ENCODE data around the gene DENND1A. TPM values are rescaled to one million over a fixed set of nuclear protein-coding genes. Genes with fewer than 3 reads are reported as not detected.

Gene DENND1A
- total RNA-seq, 1 donor from 2014 or later = 48.1 TPM

- no peaks in the 10 kb centered on the region for H3K36me3 ChIP-seq
- Mint-ChIP-seq H3K9me3 (no peaks in the 10 kb centered on the region), H3K4me3 (no peak overlapping the region), H3K27me3 (ENCODE audit: insufficient read depth, low read depth) (peaks cover 16% of the 10 kb centered on the region), H3K27ac (no peak overlapping the region), H3K36me3 (no peaks in the 10 kb centered on the region), H3K4me1 (peaks cover 29% of the 10 kb centered on the region)
- TF ChIP-seq CTCF (IDR thresholded peaks at IDR 0.05) = no peak
- no peak for TF ChIP-seq EZH2 (IDR thresholded peaks at IDR 0.05)
- TF ChIP-seq EZH2phosphoT487 (IDR thresholded peaks at IDR 0.05) = no peak
- peaks cover 20% of the 10 kb centered on the region for H4K20me1 ChIP-seq (ENCODE audit: low read depth)
- no peaks in the 10 kb centered on the region for H3K79me2 ChIP-seq (ENCODE audit: low read depth)
- H3K4me1 ChIP-seq = peaks cover 17% of the 10 kb centered on the region
- H3K9ac ChIP-seq = no peak overlapping the region
- DNase-seq (ENCODE audit: low spot score) = peak; percentile 76
- no peak overlapping the region for H2AFZ ChIP-seq (replicated peaks)
- H3K4me3 ChIP-seq = no peak overlapping the region
- H3K4me2 ChIP-seq = peak overlapping the region; percentile 30
- H3K9me3 ChIP-seq (ENCODE audit: low read depth) = no peaks in the 10 kb centered on the region
- H3F3A ChIP-seq (ENCODE audit: low read depth) = peaks cover 18% of the 10 kb centered on the region
- H3K27me3 ChIP-seq = no peaks in the 10 kb centered on the region
- H3K27ac ChIP-seq = peak overlapping the region; percentile 38
These were observed 387.3 kb downstream of the DENND1A start for GRCh38 chr9:123542435-123543225.

- DNase-seq (ENCODE audit: low spot score) = no peak
- Mint-ChIP-seq H3K4me3 (no peak overlapping the region), H3K36me3 (no peaks in the 10 kb centered on the region), H3K9me3 (no peaks in the 10 kb centered on the region), H3K27me3 (ENCODE audit: insufficient read depth, low read depth) (peaks cover 14% of the 10 kb centered on the region), H3K4me1 (peaks cover 29% of the 10 kb centered on the region), H3K27ac (no peak overlapping the region)
- H3K4me1 ChIP-seq = peaks cover 17% of the 10 kb centered on the region
- TF ChIP-seq EZH2 (IDR thresholded peaks at IDR 0.05) (no peak), EZH2phosphoT487 (IDR thresholded peaks at IDR 0.05) (no peak), CTCF (IDR thresholded peaks at IDR 0.05) (no peak)
- H3K9me3 ChIP-seq (ENCODE audit: low read depth) = no peaks in the 10 kb centered on the region
- H3K4me2 ChIP-seq = no peak overlapping the region
- no peak overlapping the region for H3K27ac ChIP-seq
- H4K20me1 ChIP-seq (ENCODE audit: low read depth) = peaks cover 20% of the 10 kb centered on the region
- no peak overlapping the region for H3K9ac ChIP-seq
- H3K27me3 ChIP-seq = no peaks in the 10 kb centered on the region
- no peaks in the 10 kb centered on the region for H3K36me3 ChIP-seq
- no peak overlapping the region for H3K4me3 ChIP-seq
- H3F3A ChIP-seq (ENCODE audit: low read depth) = peaks cover 18% of the 10 kb centered on the region
- no peak overlapping the region for H2AFZ ChIP-seq (replicated peaks)
- H3K79me2 ChIP-seq (ENCODE audit: low read depth) = no peaks in the 10 kb centered on the region
These were observed 388.5 kb downstream of the DENND1A start for GRCh38 chr9:123541411-123541810.

GRCh38 chr9:123540457-123540856 is 389.5 kb downstream of the DENND1A start:
- Histone ChIP-seq H3K9me3 (ENCODE audit: low read depth) (no peaks in the 10 kb centered on the region), H3K4me1 (peaks cover 17% of the 10 kb centered on the region), H3K4me2 (no peak overlapping the region), H3K36me3 (no peaks in the 10 kb centered on the region), H3F3A (ENCODE audit: low read depth) (peaks cover 18% of the 10 kb centered on the region), H3K9ac (no peak overlapping the region), H3K27ac (no peak overlapping the region), H3K79me2 (ENCODE audit: low read depth) (no peaks in the 10 kb centered on the region), H2AFZ (replicated peaks) (no peak overlapping the region), H3K4me3 (no peak overlapping the region), H3K27me3 (no peaks in the 10 kb centered on the region), H4K20me1 (ENCODE audit: low read depth) (peaks cover 20% of the 10 kb centered on the region)
- H3K4me1 Mint-ChIP-seq = peaks cover 29% of the 10 kb centered on the region
- peaks cover 13% of the 10 kb centered on the region for H3K27me3 Mint-ChIP-seq (ENCODE audit: insufficient read depth, low read depth)
- no peak for DNase-seq (ENCODE audit: low spot score)
- no peak overlapping the region for H3K4me3 Mint-ChIP-seq
- no peaks in the 10 kb centered on the region for H3K9me3 Mint-ChIP-seq
- H3K36me3 Mint-ChIP-seq = no peaks in the 10 kb centered on the region
- no peak overlapping the region for H3K27ac Mint-ChIP-seq
- no peak for TF ChIP-seq EZH2phosphoT487 (IDR thresholded peaks at IDR 0.05)
- TF ChIP-seq CTCF (IDR thresholded peaks at IDR 0.05) = no peak
- TF ChIP-seq EZH2 (IDR thresholded peaks at IDR 0.05) = no peak
